H9 (cell line): ENCODE data around the gene POLR2M. TPM values are rescaled to one million over a fixed set of nuclear protein-coding genes. Genes with fewer than 3 reads are reported as not detected.

Experiments
- DNase-seq: peaks from one replicate; pipeline ENCODE4 v3.0.0-alpha.2; 2017
- H2AFZ ChIP-seq: one replicate; pipeline ENCODE4 v1.6.1; 2013; ENCODE audit warnings: mild to moderate bottlenecking, low read length, control low read depth, moderate library complexity
- H2AK5ac ChIP-seq: 2 replicates; pipeline ENCODE4 v1.6.1; 2013; ENCODE audit warnings: low read length, control low read depth, mixed read lengths; ENCODE audit not compliant: insufficient read length
- H2BK120ac ChIP-seq: one replicate; pipeline ENCODE4 v1.6.1; 2013; ENCODE audit warnings: low read depth, mild to moderate bottlenecking, low read length, control low read depth, inconsistent platforms; ENCODE audit not compliant: poor library complexity, severe bottlenecking
- H2BK12ac ChIP-seq: 2 replicates; pipeline ENCODE4 v1.6.1; 2013; ENCODE audit warnings: low read length, control low read depth, mixed read lengths, low read depth; ENCODE audit not compliant: insufficient read length
- H2BK15ac ChIP-seq: 2 replicates; pipeline ENCODE4 v1.6.1; 2013; ENCODE audit warnings: low read depth, low read length, control low read depth
- H2BK20ac ChIP-seq: one replicate; pipeline ENCODE4 v1.6.1; 2013; ENCODE audit warnings: low read depth, mild to moderate bottlenecking, low read length, control low read depth, inconsistent platforms; ENCODE audit not compliant: poor library complexity, severe bottlenecking
- H2BK5ac ChIP-seq: 2 replicates; pipeline ENCODE4 v1.6.1; 2013; ENCODE audit warnings: low read length, control low read depth, mixed read lengths; ENCODE audit not compliant: insufficient read length
- H3K14ac ChIP-seq: 2 replicates; pipeline ENCODE4 v1.6.1; 2013; ENCODE audit warnings: low read length, control low read depth; ENCODE audit not compliant: insufficient read depth
- H3K18ac ChIP-seq: 2 replicates; pipeline ENCODE4 v1.6.1; 2013; ENCODE audit warnings: low read depth, mild to moderate bottlenecking, mixed read lengths, low read length, control low read depth; ENCODE audit not compliant: insufficient read length
- H3K23ac ChIP-seq: 2 replicates; pipeline ENCODE4 v1.6.1; 2013; ENCODE audit warnings: low read length, control low read depth, mixed read lengths, low read depth; ENCODE audit not compliant: insufficient read length
- H3K23me2 ChIP-seq: 2 replicates; pipeline ENCODE4 v1.6.1; 2013; ENCODE audit warnings: low read depth, mild to moderate bottlenecking, mixed read lengths, low read length, control low read depth; ENCODE audit not compliant: insufficient read length, poor library complexity, severe bottlenecking
- H3K27ac ChIP-seq: 2 replicates; pipeline ENCODE4 v1.5.1; 2013; ENCODE audit warnings: low read length, control low read depth, mixed read lengths, low read depth; ENCODE audit not compliant: insufficient read length
- H3K27me3 ChIP-seq: 2 replicates; pipeline ENCODE4 v1.6.1; 2013; ENCODE audit warnings: low read length, control low read depth, inconsistent platforms; ENCODE audit not compliant: insufficient read depth
- H3K4ac ChIP-seq: 2 replicates; pipeline ENCODE4 v1.6.1; 2013; ENCODE audit warnings: low read depth, mild to moderate bottlenecking, control low read depth, inconsistent platforms, low read length, moderate library complexity
- H3K4me1 ChIP-seq: 2 replicates; pipeline ENCODE4 v1.6.1; 2013; ENCODE audit warnings: low read length, control low read depth, inconsistent platforms; ENCODE audit not compliant: insufficient read depth
- H3K4me2 ChIP-seq: 2 replicates; pipeline ENCODE4 v1.6.1; 2013; ENCODE audit warnings: low read length, control low read depth, mixed read lengths; ENCODE audit not compliant: insufficient read length, insufficient read depth
- H3K56ac ChIP-seq: 2 replicates; pipeline ENCODE4 v1.6.1; 2013; ENCODE audit warnings: low read depth, mild to moderate bottlenecking, mixed read lengths, low read length, control low read depth; ENCODE audit not compliant: insufficient read length
- H3K79me1 ChIP-seq: 2 replicates; pipeline ENCODE4 v1.6.1; 2013; ENCODE audit warnings: low read depth, mild to moderate bottlenecking, moderate library complexity, low read length, control low read depth, inconsistent platforms; ENCODE audit not compliant: insufficient read depth, poor library complexity, severe bottlenecking
- H3K79me2 ChIP-seq: 2 replicates; pipeline ENCODE4 v1.6.1; 2013; ENCODE audit warnings: low read length, control low read depth, inconsistent platforms; ENCODE audit not compliant: insufficient read depth
- H3K9ac ChIP-seq: 2 replicates; pipeline ENCODE4 v1.6.1; 2013; ENCODE audit warnings: low read length, control low read depth, mixed read lengths; ENCODE audit not compliant: insufficient read length; ENCODE audit errors: extremely low read depth
- H3K9me3 ChIP-seq: one replicate; pipeline ENCODE4 v1.6.1; 2013; ENCODE audit warnings: low read depth, low read length, inconsistent platforms; ENCODE audit not compliant: control insufficient read depth
- H3T11ph ChIP-seq: one replicate; pipeline ENCODE4 v1.6.1; 2013; ENCODE audit warnings: mild to moderate bottlenecking, low read length, control low read depth, inconsistent platforms
- H4K20me1 ChIP-seq: one replicate; pipeline ENCODE4 v1.6.1; 2013; ENCODE audit not compliant: control insufficient read depth, insufficient read length, insufficient read depth
- H4K5ac ChIP-seq: 2 replicates; pipeline ENCODE4 v1.6.1; 2013; ENCODE audit warnings: low read depth, mild to moderate bottlenecking, mixed read lengths, low read length, control low read depth; ENCODE audit not compliant: insufficient read length
- H4K8ac ChIP-seq: replicated peaks from 2 replicates; pipeline ENCODE4 v1.6.1; 2013; ENCODE audit warnings: low read length, control low read depth, mixed read lengths, low read depth; ENCODE audit not compliant: insufficient read length
- H4K91ac ChIP-seq: 2 replicates; pipeline ENCODE4 v1.6.1; 2013; ENCODE audit warnings: low read depth, mild to moderate bottlenecking, moderate library complexity, mixed read lengths, low read length, control low read depth; ENCODE audit not compliant: insufficient read length
- H3K27ac Mint-ChIP-seq, 3 experiments: 2 replicates in 2 of 3; 3 replicates in 1 of 3; pipeline ENCODE4 v1.8.0; 2020 to 2021; ENCODE audit warnings: mixed read lengths in 3 of 3, mild to moderate bottlenecking in 1 of 3, moderate library complexity in 1 of 3
- H3K27me3 Mint-ChIP-seq: 2 replicates; pipeline ENCODE4 v1.8.0; 2021; ENCODE audit warnings: low read depth, mild to moderate bottlenecking, moderate library complexity, mixed read lengths
- H3K36me3 Mint-ChIP-seq, 3 experiments: 2 replicates in 2 of 3; 3 replicates in 1 of 3; pipeline ENCODE4 v1.8.0; 2020 to 2021; ENCODE audit warnings: low read depth in 3 of 3, mixed read lengths in 3 of 3; ENCODE audit not compliant: insufficient read depth in 1 of 3
- H3K4me1 Mint-ChIP-seq, 2 experiments: 2 replicates each; pipeline ENCODE4 v1.8.0; 2020; ENCODE audit warnings: mixed read lengths in 2 of 2
- H3K4me3 Mint-ChIP-seq, 2 experiments: 2 replicates in 1 of 2; 3 replicates in 1 of 2; pipeline ENCODE4 v1.8.0; 2020 to 2021; ENCODE audit warnings: mild to moderate bottlenecking in 2 of 2, mixed read lengths in 2 of 2, moderate library complexity in 1 of 2
- H3K9me3 Mint-ChIP-seq, 2 experiments: 2 replicates in 1 of 2; 3 replicates in 1 of 2; pipeline ENCODE4 v1.8.0; 2020; ENCODE audit warnings: mild to moderate bottlenecking in 2 of 2, mixed read lengths in 2 of 2, moderate library complexity in 1 of 2
- CTCF ChIP-seq: fragments of 200-600 bp; sonication (generic); conservative IDR thresholded peaks from 3 replicates; pipeline ENCODE4 v1.8.0; 2021; ENCODE audit warnings: antibody characterized with exemption, mild to moderate bottlenecking
- WGBS: extraction: QIAGEN DNeasy Blood & Tissue Kit; methylation state at CpG from one replicate; pipeline ENCODE4 v1.1.7; 2013; ENCODE audit warnings: missing lambda C conversion rate, low lambda C conversion rate, mixed read lengths; ENCODE audit not compliant: insufficient read length; ENCODE audit errors: extremely low coverage; 5-methylcytosine and 5-hydroxymethylcytosine counted together
- total RNA-seq: library from RNA; stranded (reverse); gene quantifications from 2 replicates; pipeline ENCODE4 v1.2.1, GENCODE V29; 2021

Gene POLR2M
- total RNA-seq, 1 experiment from 2014 or later: 67.3 TPM

GRCh38 chr15:57727031-57727430 is 20.5 kb downstream of the POLR2M start:
- H3K4me1 ChIP-seq: no peaks in the 10 kb centered on the region
- no peak overlapping the region for H4K8ac ChIP-seq
- H3K23ac ChIP-seq: no peak overlapping the region
- no peak overlapping the region for H4K5ac ChIP-seq
- Mint-ChIP-seq H3K9me3 (peaks cover 0 to 8% of the 10 kb centered on the region in 2 experiments; a peak in 4 of 5 replicates), H3K4me3 (no peak overlapping the region), H3K36me3 (peaks cover 0 to 4% (median 0%) of the 10 kb centered on the region in 3 experiments; a peak in 1 of 7 replicates), H3K27ac (no peak overlapping the region), H3K4me1 (peaks cover 4 to 7% of the 10 kb centered on the region in 2 experiments; a peak in 3 of 4 replicates), H3K27me3 (no peaks in the 10 kb centered on the region)
- H3K23me2 ChIP-seq: no peaks in the 10 kb centered on the region
- no peak for DNase-seq
- no peak overlapping the region for H2BK5ac ChIP-seq
- no peak overlapping the region for H3K27ac ChIP-seq
- no peak overlapping the region for H2AK5ac ChIP-seq
- no peak overlapping the region for H2BK120ac ChIP-seq
- no peak overlapping the region for H3K9ac ChIP-seq
- no peaks in the 10 kb centered on the region for H3K9me3 ChIP-seq
- H3K18ac ChIP-seq: no peak overlapping the region
- H2BK12ac ChIP-seq: no peak overlapping the region
- H3K4ac ChIP-seq: no peak overlapping the region
- H4K91ac ChIP-seq: no peak overlapping the region
- H3K14ac ChIP-seq: no peak overlapping the region
- no peak overlapping the region for H2BK20ac ChIP-seq
- no peak for TF ChIP-seq CTCF
- H3K56ac ChIP-seq: no peak overlapping the region
- WGBS: no CpG with 5 or more reads among the region's 6 CpGs
- no peak overlapping the region for H2AFZ ChIP-seq
- H3K4me2 ChIP-seq: no peak overlapping the region
- H4K20me1 ChIP-seq: no peaks in the 10 kb centered on the region
- no peaks in the 10 kb centered on the region for H3K27me3 ChIP-seq
- no peaks in the 10 kb centered on the region for H3K79me2 ChIP-seq
- H3T11ph ChIP-seq: no peak overlapping the region
- H3K79me1 ChIP-seq: no peaks in the 10 kb centered on the region
- no peak overlapping the region for H2BK15ac ChIP-seq
